ENCODE measurements around the gene KCNQ4. TPM values are rescaled to one million over a fixed set of nuclear protein-coding genes. Genes with fewer than 3 reads are reported as not detected.

Gene KCNQ4
- total and polyA plus RNA-seq, 10 of the 15 experiments (the other 5 are each of a cell fraction or from before 2014, with no cell fraction given): 0.04 to 0.18 (median 0.08) TPM; not detected in 2

DNA sequence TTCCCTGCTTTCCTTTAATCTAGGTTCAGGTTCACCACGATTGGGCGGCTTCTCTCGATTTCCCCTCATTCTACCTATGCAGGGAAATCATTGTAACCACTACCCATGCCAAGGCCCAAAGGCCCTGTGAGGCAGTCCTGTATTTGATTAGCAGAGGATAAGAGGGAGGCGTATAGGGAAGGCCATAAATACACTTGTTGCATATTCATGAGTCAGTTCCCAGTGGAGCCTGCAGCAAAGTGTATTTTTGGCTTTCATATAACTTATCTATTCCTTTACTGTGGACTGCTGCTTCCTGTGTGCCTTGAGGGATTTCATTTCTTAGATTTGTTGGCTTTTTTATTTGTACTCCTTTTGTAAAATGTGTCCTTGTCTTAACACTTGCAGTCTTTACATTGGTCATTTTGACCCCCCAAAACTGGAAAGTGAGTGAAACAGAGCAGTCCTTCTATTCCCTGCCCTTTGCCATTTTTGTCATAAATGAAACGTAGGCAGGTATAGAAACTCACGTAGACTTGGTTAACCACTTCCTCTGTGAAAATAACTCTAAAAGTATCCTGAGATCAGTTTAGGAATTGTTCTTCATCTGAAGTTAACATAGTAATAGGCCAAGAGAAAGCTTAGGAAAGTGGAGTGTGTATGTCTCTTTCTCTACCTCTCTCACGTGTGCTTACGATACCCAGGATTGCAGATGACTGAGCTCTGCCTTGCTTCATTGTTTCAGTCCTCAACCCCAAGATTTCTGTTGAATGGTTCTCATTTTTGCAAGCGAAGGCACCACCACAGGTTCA, 19.6 kb upstream of the KCNQ4 start (continued):
- TF ChIP-seq PML (IDR thresholded peaks at IDR 0.05; ENCODE audit: low read length) (no peak), ZNF24 (IDR thresholded peaks at IDR 0.05) (0 out of 2 replicates have a peak, but pooled peaks have one; percentile 17), MYB (IDR thresholded peaks at IDR 0.05; ENCODE audit: borderline replicate concordance, low read depth, low read length) (no peak), NR2F1 (conservative IDR thresholded peaks at IDR 0.05) (peak; percentile 63), SKIL (IDR thresholded peaks at IDR 0.05; ENCODE audit: low read depth, poor library complexity, severe bottlenecking) (peak; percentile 67), USF1 (IDR thresholded peaks at IDR 0.05; ENCODE audit: borderline replicate concordance, extremely low read length, insufficient read depth, low read depth, low read length) (no peak), TCF7 (IDR thresholded peaks at IDR 0.05; ENCODE audit: borderline replicate concordance) (0 out of 2 replicates have a peak, but pooled peaks have one; percentile 17), POU2F2 (IDR thresholded peaks at IDR 0.05; ENCODE audit: borderline replicate concordance, low read depth, low read length) (peak; percentile 78; the same call in 1 of the 3 replicates), ATF7 (IDR thresholded peaks at IDR 0.05; ENCODE audit: low read depth) (peak; percentile 47; the same call in 1 of the 2 replicates), HCFC1 (IDR thresholded peaks at IDR 0.05; ENCODE audit: low read length) (no peak), CHD2 (IDR thresholded peaks at IDR 0.05; ENCODE audit: borderline replicate concordance, low read depth, low read length) (no peak), PAX8 (IDR thresholded peaks at IDR 0.05) (no peak), IRF5 (IDR thresholded peaks at IDR 0.05; ENCODE audit: borderline replicate concordance) (no peak), TCF12 (IDR thresholded peaks at IDR 0.05; ENCODE audit: low read depth, low read length) (no peak), ZNF384 (IDR thresholded peaks at IDR 0.05; ENCODE audit: borderline replicate concordance, low read depth, low read length) (no peak), JUND (IDR thresholded peaks at IDR 0.05; ENCODE audit: low read depth, low read length) (no peak), IRF4 (IDR thresholded peaks at IDR 0.05; ENCODE audit: low read depth, low read length) (peak; percentile 23; the same call in 1 of the 2 replicates), BHLHE40 (IDR thresholded peaks at IDR 0.05; ENCODE audit: borderline replicate concordance in 1 of 2, low read depth in 2 of 2, low read length in 1 of 2) (peak; percentile 69 to 83), STAT3 (IDR thresholded peaks at IDR 0.05; ENCODE audit: low read depth, low read length) (no peak), RELA (IDR thresholded peaks at IDR 0.05; ENCODE audit: borderline replicate concordance, partially characterized antibody) (no peak), TARDBP (IDR thresholded peaks at IDR 0.05; ENCODE audit: borderline replicate concordance) (no peak)
- TF ChIP-seq, protein P1, sequence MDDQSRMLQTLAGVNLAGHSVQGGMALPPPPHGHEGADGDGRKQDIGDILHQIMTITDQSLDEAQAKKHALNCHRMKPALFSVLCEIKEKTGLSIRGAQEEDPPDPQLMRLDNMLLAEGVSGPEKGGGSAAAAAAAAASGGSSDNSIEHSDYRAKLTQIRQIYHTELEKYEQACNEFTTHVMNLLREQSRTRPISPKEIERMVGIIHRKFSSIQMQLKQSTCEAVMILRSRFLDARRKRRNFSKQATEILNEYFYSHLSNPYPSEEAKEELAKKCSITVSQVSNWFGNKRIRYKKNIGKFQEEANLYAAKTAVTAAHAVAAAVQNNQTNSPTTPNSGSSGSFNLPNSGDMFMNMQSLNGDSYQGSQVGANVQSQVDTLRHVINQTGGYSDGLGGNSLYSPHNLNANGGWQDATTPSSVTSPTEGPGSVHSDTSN (IDR thresholded peaks at IDR 0.05; ENCODE audit: insufficient replicate concordance, low read depth, low read length): no peak
- TF ChIP-seq, protein P2, sequence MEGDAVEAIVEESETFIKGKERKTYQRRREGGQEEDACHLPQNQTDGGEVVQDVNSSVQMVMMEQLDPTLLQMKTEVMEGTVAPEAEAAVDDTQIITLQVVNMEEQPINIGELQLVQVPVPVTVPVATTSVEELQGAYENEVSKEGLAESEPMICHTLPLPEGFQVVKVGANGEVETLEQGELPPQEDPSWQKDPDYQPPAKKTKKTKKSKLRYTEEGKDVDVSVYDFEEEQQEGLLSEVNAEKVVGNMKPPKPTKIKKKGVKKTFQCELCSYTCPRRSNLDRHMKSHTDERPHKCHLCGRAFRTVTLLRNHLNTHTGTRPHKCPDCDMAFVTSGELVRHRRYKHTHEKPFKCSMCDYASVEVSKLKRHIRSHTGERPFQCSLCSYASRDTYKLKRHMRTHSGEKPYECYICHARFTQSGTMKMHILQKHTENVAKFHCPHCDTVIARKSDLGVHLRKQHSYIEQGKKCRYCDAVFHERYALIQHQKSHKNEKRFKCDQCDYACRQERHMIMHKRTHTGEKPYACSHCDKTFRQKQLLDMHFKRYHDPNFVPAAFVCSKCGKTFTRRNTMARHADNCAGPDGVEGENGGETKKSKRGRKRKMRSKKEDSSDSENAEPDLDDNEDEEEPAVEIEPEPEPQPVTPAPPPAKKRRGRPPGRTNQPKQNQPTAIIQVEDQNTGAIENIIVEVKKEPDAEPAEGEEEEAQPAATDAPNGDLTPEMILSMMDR (IDR thresholded peaks at IDR 0.05 in 2 of 3, conservative IDR thresholded peaks at IDR 0.05 in 1 of 3; ENCODE audit: control insufficient read depth in 2 of 3, extremely low read depth in 1 of 3, insufficient read depth in 1 of 3, low read depth in 3 of 3, low read length in 3 of 3): no peak

Data from GM12878 (cell line).